NOMO-1 treated with DMSO at 0.1 percent for 48 hours (cell line): ENCODE results near the gene LRRC47.
"Not testable (repeated sequence)": the region's sequence is repeated elsewhere in the genome, so short reads cannot be mapped to it uniquely, and the experiment has no call there.

Experiments used
- DNase-seq: peaks from one replicate; lab custom pipeline; 2025; ENCODE audit not compliant: unreplicated experiment; lab: John Stamatoyannopoulos, UW

The LRRC47 gene

GRCh38 chr1:3816331-3817137, 20.2 kb upstream of the LRRC47 start:
- DNase-seq = no peak

- DNase-seq = no peak
Observed at GRCh38 chr1:3814771-3815561, 18.7 kb upstream of the LRRC47 start.

- no peak for DNase-seq
Observed at GRCh38 chr1:3814065-3814464, 17.8 kb upstream of the LRRC47 start.

- no peak for DNase-seq
Observed at GRCh38 chr1:3811595-3811911, 15.3 kb upstream of the LRRC47 start.

- DNase-seq = not testable (repeated sequence)
Observed at GRCh38 chr1:3810149-3810761, 14.0 kb upstream of the LRRC47 start.

- DNase-seq = no peak
Observed at GRCh38 chr1:3809680-3810079, 13.4 kb upstream of the LRRC47 start.

GRCh38 chr1:3807769-3808168, 11.5 kb upstream of the LRRC47 start:
- DNase-seq = no peak

GRCh38 chr1:3805038-3805437, 8.7 kb upstream of the LRRC47 start:
- no peak for DNase-seq

GRCh38 chr1:3804627-3804944, 8.3 kb upstream of the LRRC47 start:
- DNase-seq = peak; percentile 20

- DNase-seq = no peak
Observed at GRCh38 chr1:3803905-3804626, 7.8 kb upstream of the LRRC47 start.

GRCh38 chr1:3800795-3801194, 4.5 kb upstream of the LRRC47 start:
- not testable (repeated sequence) for DNase-seq

GRCh38 chr1:3799976-3800685, 3.8 kb upstream of the LRRC47 start:
- no peak for DNase-seq

- DNase-seq = no peak
Observed at GRCh38 chr1:3795453-3796214, 664 bp downstream of the LRRC47 start.

- no peak for DNase-seq
Observed at GRCh38 chr1:3790952-3791351, 5.3 kb downstream of the LRRC47 start.

GRCh38 chr1:3790500-3790923, 5.8 kb downstream of the LRRC47 start:
- DNase-seq = no peak

GRCh38 chr1:3789421-3790300, 6.6 kb downstream of the LRRC47 start:
- DNase-seq = no peak

- DNase-seq = no peak
Observed at GRCh38 chr1:3788756-3789420, 7.4 kb downstream of the LRRC47 start.

- no peak for DNase-seq
Observed at GRCh38 chr1:3787745-3788605, 8.3 kb downstream of the LRRC47 start.
